Mesenchymal stem cell (in vitro differentiated cells and primary cell): ENCODE results near the gene PIK3R1.

Experiments used
- DNase-seq: peaks from one replicate; pipeline ENCODE4 v3.0.0-alpha.2; 2013
- H2AFZ ChIP-seq: one replicate; pipeline ENCODE4 v1.6.1; 2013; ENCODE audit warnings: low read depth, mild to moderate bottlenecking, control low read depth, inconsistent platforms, low read length, moderate library complexity
- H2AK5ac ChIP-seq: 2 replicates; pipeline ENCODE4 v1.6.1; 2013; ENCODE audit warnings: low read length, moderate library complexity, mild to moderate bottlenecking, inconsistent platforms; ENCODE audit not compliant: severe bottlenecking
- H2BK120ac ChIP-seq: one replicate; pipeline ENCODE4 v1.6.1; 2013; ENCODE audit warnings: low read depth, mild to moderate bottlenecking, inconsistent platforms, low read length, moderate library complexity
- H2BK12ac ChIP-seq, 2 experiments: one replicate each; pipeline ENCODE4 v1.6.1; 2013; ENCODE audit warnings: inconsistent platforms in 2 of 2, low read length in 2 of 2, mild to moderate bottlenecking in 2 of 2, moderate library complexity in 2 of 2, control low read depth in 1 of 2
- H2BK15ac ChIP-seq: one replicate; pipeline ENCODE4 v1.6.1; 2013; ENCODE audit warnings: mild to moderate bottlenecking, low read depth, inconsistent platforms; ENCODE audit not compliant: poor library complexity, severe bottlenecking
- H2BK5ac ChIP-seq: 2 replicates; pipeline ENCODE4 v1.6.1; 2013; ENCODE audit warnings: low read depth, mild to moderate bottlenecking, low read length, control low read depth, inconsistent platforms; ENCODE audit not compliant: poor library complexity, severe bottlenecking
- H3K14ac ChIP-seq, 2 experiments: one replicate each; pipeline ENCODE4 v1.6.1; 2013; ENCODE audit warnings: inconsistent platforms in 2 of 2, low read length in 2 of 2, control low read depth in 1 of 2, mild to moderate bottlenecking in 1 of 2, moderate library complexity in 1 of 2
- H3K18ac ChIP-seq, 2 experiments: one replicate each; pipeline ENCODE4 v1.6.1; 2013; ENCODE audit warnings: inconsistent platforms in 2 of 2, low read length in 2 of 2, control low read depth in 1 of 2, low read depth in 1 of 2, mild to moderate bottlenecking in 1 of 2
- H3K23ac ChIP-seq, 2 experiments: one replicate each; pipeline ENCODE4 v1.6.1; 2013; ENCODE audit warnings: inconsistent platforms in 2 of 2, low read length in 2 of 2, mild to moderate bottlenecking in 2 of 2, moderate library complexity in 2 of 2, control low read depth in 1 of 2
- H3K27ac ChIP-seq: 2 replicates; pipeline ENCODE4 v1.5.1; 2013; ENCODE audit warnings: mild to moderate bottlenecking, moderate library complexity, low read length, control low read depth, inconsistent platforms; ENCODE audit not compliant: poor library complexity, severe bottlenecking
- H3K27me3 ChIP-seq, 2 experiments: 2 replicates each; pipeline versions ENCODE4 v1.6.1 to v1.7.0; 2013; ENCODE audit warnings: low read length in 2 of 2, mild to moderate bottlenecking in 2 of 2, moderate library complexity in 2 of 2, control low read depth in 1 of 2, inconsistent platforms in 1 of 2; ENCODE audit not compliant: control insufficient read depth in 1 of 2, insufficient read depth in 1 of 2
- H3K36me3 ChIP-seq, 2 experiments: 2 replicates each; pipeline versions ENCODE4 v1.6.1 to v1.7.0; 2013; ENCODE audit warnings: low read length in 2 of 2, control low read depth in 1 of 2, inconsistent platforms in 1 of 2, low read depth in 1 of 2, mild to moderate bottlenecking in 1 of 2; ENCODE audit not compliant: insufficient read depth in 2 of 2, control insufficient read depth in 1 of 2
- H3K4ac ChIP-seq, 2 experiments: one replicate each; pipeline ENCODE4 v1.6.1; 2013; ENCODE audit warnings: inconsistent platforms in 2 of 2, low read length in 2 of 2, mild to moderate bottlenecking in 2 of 2, moderate library complexity in 2 of 2, control low read depth in 1 of 2, low read depth in 1 of 2
- H3K4me1 ChIP-seq: 2 replicates; pipeline ENCODE4 v1.6.1; 2013; ENCODE audit warnings: low read depth, low read length, control low read depth; ENCODE audit not compliant: control insufficient read depth, insufficient read depth
- H3K4me2 ChIP-seq: 2 replicates; pipeline ENCODE4 v1.6.1; 2013; ENCODE audit warnings: low read length, mild to moderate bottlenecking, inconsistent platforms; ENCODE audit not compliant: poor library complexity, severe bottlenecking
- H3K4me3 ChIP-seq, 2 experiments: 2 replicates each; pipeline versions ENCODE4 v1.5.1 to v1.7.0; 2013; ENCODE audit warnings: low read length in 2 of 2, mild to moderate bottlenecking in 2 of 2, control low read depth in 1 of 2, low read depth in 1 of 2; ENCODE audit not compliant: insufficient read depth in 1 of 2
- H3K79me1 ChIP-seq: replicated peaks from 2 replicates; pipeline ENCODE4 v1.6.1; 2013; ENCODE audit warnings: mild to moderate bottlenecking, control low read depth, low read length, inconsistent platforms; ENCODE audit not compliant: poor library complexity, severe bottlenecking
- H3K9ac ChIP-seq: 2 replicates; pipeline ENCODE4 v1.7.0; 2013; ENCODE audit warnings: mild to moderate bottlenecking, low read length, moderate library complexity
- H3K9me3 ChIP-seq: 2 replicates; pipeline ENCODE4 v1.7.0; 2013; ENCODE audit warnings: mild to moderate bottlenecking, low read length; ENCODE audit not compliant: control insufficient read depth
- H4K8ac ChIP-seq: one replicate; pipeline ENCODE4 v1.6.1; 2013; ENCODE audit warnings: inconsistent platforms, mild to moderate bottlenecking, low read length, moderate library complexity
- H4K91ac ChIP-seq: one replicate; pipeline ENCODE4 v1.6.1; 2013; ENCODE audit warnings: mild to moderate bottlenecking, low read length, inconsistent platforms
- WGBS: methylation state at CpG from one replicate; pipeline ENCODE4 v1.1.7; 2013; ENCODE audit warnings: mixed read lengths; 5-methylcytosine and 5-hydroxymethylcytosine counted together

The PIK3R1 gene

DNA sequence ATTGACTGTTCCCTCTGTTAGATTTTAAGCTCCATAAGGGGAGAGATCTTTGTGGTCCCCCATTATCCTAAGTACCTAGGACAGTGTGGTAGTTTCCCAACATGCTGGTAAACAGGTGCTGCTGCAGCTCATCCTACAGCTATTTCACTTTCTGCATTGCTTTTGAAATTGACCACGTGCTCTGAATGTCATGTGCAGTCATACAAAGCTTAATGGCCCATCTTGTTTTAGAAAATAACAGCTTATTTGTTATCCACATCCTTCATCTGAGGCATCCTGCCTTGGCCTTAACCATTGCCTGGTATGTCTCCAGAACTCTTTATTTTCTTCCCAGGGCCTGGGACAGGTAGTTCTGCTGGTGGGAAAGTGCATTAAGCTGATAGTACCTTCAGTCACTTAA, 14.7 kb downstream of the PIK3R1 start:
- no peak overlapping the region for H3K4me2 ChIP-seq
- no peak for DNase-seq
- H2AFZ ChIP-seq: no peak overlapping the region
- no peak overlapping the region for H2BK15ac ChIP-seq
- 100% methylated on average over 1 of the region's 1 CpG for WGBS
- no peak overlapping the region for H3K23ac ChIP-seq
- H3K36me3 ChIP-seq: peaks cover 3 to 69% of the 10 kb centered on the region in 2 experiments
- no peak overlapping the region for H3K18ac ChIP-seq
- H3K79me1 ChIP-seq: peaks cover 42% of the 10 kb centered on the region
- no peak overlapping the region for H3K4ac ChIP-seq
- H3K27me3 ChIP-seq: no peaks in the 10 kb centered on the region
- H3K4me3 ChIP-seq: no peak overlapping the region
- no peaks in the 10 kb centered on the region for H3K9me3 ChIP-seq
- no peak overlapping the region for H4K91ac ChIP-seq
- H2BK12ac ChIP-seq: no peak overlapping the region
- H2BK5ac ChIP-seq: no peak overlapping the region
- no peak overlapping the region for H3K14ac ChIP-seq
- no peak overlapping the region for H2BK120ac ChIP-seq
- H4K8ac ChIP-seq: no peak overlapping the region
- no peak overlapping the region for H3K27ac ChIP-seq
- no peak overlapping the region for H2AK5ac ChIP-seq
- H3K9ac ChIP-seq: no peak overlapping the region
- peaks cover 5% of the 10 kb centered on the region for H3K4me1 ChIP-seq

DNA sequence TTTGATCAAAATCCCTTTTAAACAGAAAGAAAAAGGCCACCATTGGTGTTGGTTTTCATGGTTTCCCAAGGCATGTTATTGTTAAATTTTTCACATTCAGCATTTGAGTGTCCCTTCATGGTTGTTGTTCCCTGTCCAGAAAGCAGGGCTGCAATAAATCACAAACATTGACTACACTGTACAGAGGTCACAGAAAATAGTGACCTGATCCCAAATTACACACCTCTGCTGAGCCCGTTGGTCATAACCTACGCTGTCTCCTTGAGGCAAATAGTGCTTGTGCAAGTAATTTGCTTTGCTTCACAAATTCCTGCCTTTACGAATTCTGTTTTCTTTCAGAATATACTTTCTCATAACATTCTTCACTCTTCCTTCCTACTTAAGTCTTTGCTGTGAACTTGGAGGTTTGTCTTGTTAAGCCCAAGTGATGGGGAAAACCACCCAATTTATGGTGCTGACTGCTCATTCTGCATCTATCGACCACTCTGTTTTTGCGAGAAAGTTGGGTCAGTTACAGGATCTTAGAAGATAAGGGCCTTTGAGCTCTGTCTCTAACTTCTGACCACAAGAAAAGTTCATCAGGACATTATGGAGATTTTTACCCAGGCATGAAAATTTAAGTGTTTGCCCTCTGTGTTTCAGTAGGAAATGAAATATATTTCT, 16.0 kb downstream of the PIK3R1 start:
- peaks cover 0 to 62% of the 10 kb centered on the region in 2 experiments for H3K36me3 ChIP-seq
- WGBS: 79% methylated on average over 4 of the region's 5 CpGs

DNA sequence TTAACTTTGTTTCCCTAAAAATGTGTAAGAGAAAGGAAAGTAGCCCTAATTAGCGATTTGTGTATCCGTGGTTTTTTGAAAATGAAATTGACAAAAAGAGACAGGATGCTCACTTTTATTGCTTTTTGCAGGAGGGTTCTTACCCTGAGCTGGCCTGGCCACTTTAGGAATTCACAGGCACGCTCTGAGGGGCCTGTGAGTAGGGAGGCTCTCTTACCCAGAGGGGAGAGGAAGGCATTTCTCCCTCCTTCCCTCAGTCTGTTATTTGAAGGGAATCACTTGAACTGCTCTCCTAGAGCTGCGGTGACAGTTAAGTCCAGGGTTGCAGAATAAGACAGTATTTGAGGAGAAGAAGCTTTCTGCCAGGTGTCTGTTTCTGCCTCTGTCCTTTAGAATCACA, 16.7 kb downstream of the PIK3R1 start:
- WGBS: 48% methylated on average over 4 of the region's 4 CpGs
- no peak overlapping the region for H3K4me3 ChIP-seq
- H2BK120ac ChIP-seq: no peak overlapping the region
- no peak overlapping the region for H4K8ac ChIP-seq
- H3K23ac ChIP-seq: no peak overlapping the region
- H2AK5ac ChIP-seq: no peak overlapping the region
- peak overlapping the region; percentile 13 for H3K9ac ChIP-seq
- H3K27ac ChIP-seq: no peak overlapping the region
- peaks cover 1% of the 10 kb centered on the region for H3K4me1 ChIP-seq
- no peak overlapping the region for H3K4ac ChIP-seq
- no peak overlapping the region for H3K4me2 ChIP-seq
- no peaks in the 10 kb centered on the region for H3K9me3 ChIP-seq
- H3K18ac ChIP-seq: no peak overlapping the region
- H2AFZ ChIP-seq: no peak overlapping the region
- H2BK15ac ChIP-seq: no peak overlapping the region
- no peak for DNase-seq
- no peak overlapping the region for H2BK5ac ChIP-seq
- H3K79me1 ChIP-seq: peaks cover 30% of the 10 kb centered on the region
- H3K36me3 ChIP-seq: peaks cover 0 to 54% of the 10 kb centered on the region in 2 experiments
- no peak overlapping the region for H2BK12ac ChIP-seq
- H3K14ac ChIP-seq: no peak overlapping the region
- no peak overlapping the region for H4K91ac ChIP-seq
- H3K27me3 ChIP-seq: no peaks in the 10 kb centered on the region

More for the DNA sequence above, 16.0 kb downstream of the PIK3R1 start:
- Histone ChIP-seq H3K4me3 (no peak overlapping the region), H2BK12ac (no peak overlapping the region), H2BK15ac (no peak overlapping the region), H2AFZ (no peak overlapping the region), H3K27ac (no peak overlapping the region), H3K14ac (no peak overlapping the region), H4K8ac (no peak overlapping the region), H3K79me1 (peaks cover 31% of the 10 kb centered on the region), H3K4ac (no peak overlapping the region), H3K27me3 (no peaks in the 10 kb centered on the region), H2BK120ac (no peak overlapping the region), H2AK5ac (no peak overlapping the region), H2BK5ac (no peak overlapping the region), H3K9me3 (no peaks in the 10 kb centered on the region), H3K4me1 (peaks cover 1% of the 10 kb centered on the region), H3K4me2 (no peak overlapping the region), H3K18ac (no peak overlapping the region), H3K9ac (no peak overlapping the region), H4K91ac (no peak overlapping the region), H3K23ac (no peak overlapping the region)
- DNase-seq: no peak

DNA sequence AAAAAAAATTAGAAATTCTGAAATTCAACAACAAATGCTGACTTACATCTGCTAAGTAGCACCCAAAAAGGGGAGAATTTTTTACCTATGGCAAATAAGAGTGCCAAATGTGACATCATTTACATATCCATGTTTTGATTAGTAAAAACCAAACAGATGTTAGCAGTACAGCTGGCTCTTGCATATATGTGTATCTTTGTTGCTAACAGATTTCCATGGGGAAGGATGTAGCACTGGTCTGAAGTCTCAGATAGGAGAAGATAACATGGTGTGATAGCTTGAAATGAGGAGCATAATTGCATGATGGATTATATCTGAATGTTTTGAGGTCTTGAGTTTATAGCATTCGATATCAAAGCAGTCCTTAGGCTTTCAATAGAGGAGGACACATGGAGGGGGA, 17.5 kb downstream of the PIK3R1 start:
- Histone ChIP-seq H3K23ac (no peak overlapping the region), H3K4me2 (no peak overlapping the region), H2BK15ac (no peak overlapping the region), H2AFZ (no peak overlapping the region), H2AK5ac (no peak overlapping the region), H3K14ac (no peak overlapping the region), H3K9me3 (no peaks in the 10 kb centered on the region), H3K79me1 (peaks cover 30% of the 10 kb centered on the region), H3K4ac (no peak overlapping the region), H3K27me3 (no peaks in the 10 kb centered on the region), H2BK12ac (no peak overlapping the region), H4K91ac (no peak overlapping the region), H4K8ac (no peak overlapping the region), H3K27ac (no peak overlapping the region), H3K4me1 (peaks cover 1% of the 10 kb centered on the region), H3K4me3 (no peak overlapping the region), H2BK5ac (no peak overlapping the region), H3K36me3 (peaks cover 0 to 46% of the 10 kb centered on the region in 2 experiments), H2BK120ac (no peak overlapping the region), H3K9ac (no peak overlapping the region), H3K18ac (no peak overlapping the region)
- DNase-seq: no peak
- 92% methylated on average over 1 of the region's 1 CpG for WGBS
